ENCODE measurements around the gene PRDM16.

PRDM16 gene

DNA sequence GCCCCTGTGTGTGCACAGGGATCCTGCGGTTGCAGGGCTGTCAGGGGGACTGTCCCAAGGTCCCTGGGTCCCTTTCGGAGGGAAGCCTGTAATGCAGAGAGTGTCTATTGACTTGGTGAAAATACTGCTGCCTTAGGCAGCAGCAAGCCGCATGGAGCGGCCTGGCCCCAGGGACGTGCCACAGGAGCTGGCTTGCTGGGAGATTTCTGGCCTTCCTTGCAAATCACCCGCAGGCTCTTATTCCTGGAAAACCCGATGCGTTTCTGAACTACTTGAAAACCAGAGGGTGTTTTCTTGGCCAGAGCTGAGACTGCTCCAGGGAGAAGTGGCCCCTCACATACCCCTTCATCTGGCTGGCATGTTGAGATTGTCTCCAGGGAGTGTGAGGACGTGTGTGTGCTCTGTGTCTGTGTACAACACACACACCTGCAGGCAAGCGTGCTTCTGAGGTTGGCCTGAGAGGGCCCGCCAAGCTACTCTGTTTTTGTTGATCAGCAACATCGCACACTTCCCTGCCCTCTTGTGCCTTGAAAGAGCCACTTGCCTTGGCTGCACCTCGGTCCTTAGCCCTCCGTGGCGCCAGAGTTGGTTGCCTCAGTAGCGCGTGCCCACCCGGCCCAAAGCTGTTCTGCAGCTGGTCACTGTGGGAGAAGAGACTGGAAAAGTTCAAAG, 10.5 kb downstream of the PRDM16 start:
- FAIRE-seq (no peak), DNase-seq (ENCODE audit: insufficient read length, low spot score) (no peak)
- no peak for TF ChIP-seq CTCF (IDR thresholded peaks at IDR 0.05; ENCODE audit: insufficient read depth, missing control alignments)

- FAIRE-seq, result no peak
- no peak for TF ChIP-seq CTCF (IDR thresholded peaks at IDR 0.05; ENCODE audit: insufficient read depth, missing control alignments)
- DNase-seq (ENCODE audit: insufficient read length, low spot score), result no peak
Observed at GRCh38 chr1:3080053-3080955, 11.3 kb downstream of the PRDM16 start.

DNA sequence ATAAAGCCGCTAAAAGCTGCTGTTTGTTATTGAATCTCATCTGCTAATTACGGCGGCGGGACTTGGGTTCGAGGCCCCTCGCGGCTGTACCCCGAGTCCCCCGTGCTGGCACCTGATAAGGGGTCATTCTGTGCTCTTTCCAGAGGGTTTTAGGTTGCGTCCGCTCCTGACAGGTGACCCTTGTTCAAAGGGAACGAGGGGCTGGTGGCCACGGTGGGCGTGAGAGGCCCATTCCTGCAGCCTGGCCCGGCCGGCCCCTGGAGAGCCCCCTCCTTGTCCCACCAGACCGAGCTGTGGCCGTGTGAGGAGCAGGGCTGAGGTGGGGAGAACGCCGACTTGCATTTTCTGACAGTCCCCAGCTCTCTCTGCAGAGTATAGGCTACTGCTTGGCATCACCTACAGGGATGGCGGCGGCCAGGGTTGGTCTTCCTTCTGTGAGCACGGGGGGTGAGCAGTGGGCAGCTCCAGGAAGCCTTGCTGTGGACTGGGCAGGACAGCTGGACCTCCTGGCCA, 12.2 kb downstream of the PRDM16 start:
- no peak for TF ChIP-seq CTCF (IDR thresholded peaks at IDR 0.05; ENCODE audit: insufficient read depth, missing control alignments)
- no peak for DNase-seq (ENCODE audit: insufficient read length, low spot score)
- no peak for FAIRE-seq

DNA sequence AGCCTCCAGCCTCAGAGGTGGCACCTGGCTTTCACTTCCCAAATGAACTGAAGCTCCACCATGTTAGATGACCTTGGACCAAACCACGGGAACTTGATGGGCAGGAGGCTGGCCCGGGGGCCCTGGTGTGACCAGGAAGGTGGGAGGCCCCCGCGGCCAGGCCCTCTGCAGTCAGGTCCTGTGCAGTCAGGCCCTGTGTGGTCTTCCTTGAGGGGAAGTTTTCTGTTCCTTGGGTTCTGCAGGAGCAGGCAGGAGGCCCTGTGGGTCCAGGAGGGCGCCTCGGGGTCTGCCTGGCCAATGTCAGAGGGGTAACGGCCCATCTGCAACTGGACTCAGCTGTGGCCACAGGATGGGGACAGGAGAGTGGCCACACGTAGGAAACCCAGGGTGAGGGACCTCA, 13.0 kb downstream of the PRDM16 start:
- FAIRE-seq, result no peak
- TF ChIP-seq CTCF (IDR thresholded peaks at IDR 0.05; ENCODE audit: insufficient read depth, missing control alignments), result no peak

GRCh38 chr1:3082571-3083516, 13.8 kb downstream of the PRDM16 start:
- FAIRE-seq, result no peak

More for the DNA sequence above, 13.0 kb downstream of the PRDM16 start:
- no peak for DNase-seq (ENCODE audit: insufficient read length, low spot score)

More at GRCh38 chr1:3082571-3083516, 13.8 kb downstream of the PRDM16 start:
- DNase-seq (ENCODE audit: insufficient read length, low spot score), result no peak
- no peak for TF ChIP-seq CTCF (IDR thresholded peaks at IDR 0.05; ENCODE audit: insufficient read depth, missing control alignments)
